HEK293 (cell line): ENCODE data around the gene MED15.

ENCODE experiments used
- CTCF ChIA-PET: fragments of 350-600 bp; formaldehyde crosslinking; extraction: SDS; loops from one replicate; lab custom pipeline; 2021; ENCODE audit warnings: antibody characterized with exemption; lab: Yijun Ruan, JAX
- POLR2A ChIA-PET: fragments of 300-600 bp; formaldehyde crosslinking; extraction: SDS; loops from one replicate; lab custom pipeline; 2020; ENCODE audit warnings: antibody characterized with exemption, inconsistent platforms; lab: Yijun Ruan, JAX
- H3K27ac ChIP-seq: fragments of 200-500 bp; sonication (Bioruptor generic); 2 replicates; pipeline ENCODE4 v1.5.1; 2014; ENCODE audit warnings: low read depth, low read length, control low read depth, inconsistent platforms; ENCODE audit errors: extremely low read depth
- H3K36me3 ChIP-seq, 2 experiments: fragments of 200-500 bp in 1 of 2; sonication (Bioruptor generic) in 1 of 2; 1 replicate in 1 of 2; 2 replicates in 1 of 2; pipeline ENCODE4 v1.5.1; 2014 to 2017; ENCODE audit warnings: inconsistent platforms in 2 of 2, low read length in 2 of 2; ENCODE audit not compliant: control insufficient read depth in 2 of 2, insufficient read depth in 1 of 2
- H3K4me1 ChIP-seq: fragments of 200-500 bp; sonication (Bioruptor generic); 2 replicates; pipeline ENCODE4 v1.5.1; 2014; ENCODE audit warnings: mild to moderate bottlenecking, low read length, inconsistent platforms; ENCODE audit not compliant: control insufficient read depth, insufficient read depth
- H3K4me3 ChIP-seq: 2 replicates; pipeline ENCODE4 v1.5.1; 2011; ENCODE audit warnings: low read depth, mild to moderate bottlenecking, control low read depth, low read length, moderate library complexity
- H3K9me3 ChIP-seq: fragments of 200-500 bp; sonication (Bioruptor generic); 2 replicates; pipeline ENCODE4 v1.5.1; 2014; ENCODE audit warnings: low read depth, low read length, inconsistent platforms; ENCODE audit not compliant: control insufficient read depth, insufficient read depth
- HOXC10 ChIP-seq: sonication (generic); formaldehyde crosslinking; IDR thresholded peaks from 2 replicates; pipeline ENCODE4 v1.8.1; 2023; ENCODE audit warnings: mild to moderate bottlenecking, missing genetic modification reagents
- PRDM10 ChIP-seq: fragments of 450-650 bp; formaldehyde crosslinking; IDR thresholded peaks from 2 replicates; pipeline ENCODE4 v1.5.1; 2016; ENCODE audit warnings: missing biosample characterization, missing genetic modification characterization
- ZBTB1 ChIP-seq: fragments of 450-650 bp; formaldehyde crosslinking; IDR thresholded peaks from 2 replicates; pipeline ENCODE4 v1.5.1; 2016; ENCODE audit warnings: missing biosample characterization, missing genetic modification characterization
- ZBTB48 ChIP-seq: fragments of 450-650 bp; formaldehyde crosslinking; IDR thresholded peaks from 2 replicates; pipeline ENCODE4 v1.5.1; 2016; ENCODE audit warnings: missing biosample characterization, missing genetic modification characterization
- ZIC2 ChIP-seq: fragments of 450-650 bp; formaldehyde crosslinking; IDR thresholded peaks from 2 replicates; pipeline ENCODE4 v1.5.1; 2016; ENCODE audit warnings: missing biosample characterization, missing genetic modification characterization
- ZNF140 ChIP-seq: fragments of 450-650 bp; formaldehyde crosslinking; IDR thresholded peaks from 2 replicates; pipeline ENCODE4 v1.5.1; 2016; ENCODE audit warnings: missing biosample characterization, missing genetic modification characterization
- ZNF280C ChIP-seq: fragments of 450-650 bp; formaldehyde crosslinking; IDR thresholded peaks from 2 replicates; pipeline ENCODE4 v1.5.1; 2016; ENCODE audit warnings: missing biosample characterization, missing genetic modification characterization
- ZNF449 ChIP-seq: fragments of 450-650 bp; formaldehyde crosslinking; IDR thresholded peaks from 2 replicates; pipeline ENCODE4 v1.5.1; 2017; ENCODE audit warnings: missing biosample characterization, mild to moderate bottlenecking, missing genetic modification characterization, moderate library complexity
- ZNF488 ChIP-seq: fragments of 450-650 bp; formaldehyde crosslinking; IDR thresholded peaks from 2 replicates; pipeline ENCODE4 v1.5.1; 2016; ENCODE audit warnings: missing biosample characterization, missing genetic modification characterization
- ZNF510 ChIP-seq: fragments of 450-650 bp; formaldehyde crosslinking; IDR thresholded peaks from 2 replicates; pipeline ENCODE4 v1.5.1; 2018; ENCODE audit warnings: mild to moderate bottlenecking, missing genetic modification characterization, missing biosample characterization; ENCODE audit not compliant: insufficient replicate concordance
- ZNF513 ChIP-seq: fragments of 450-650 bp; IDR thresholded peaks from 2 replicates; pipeline ENCODE4 v1.5.1; 2018; ENCODE audit warnings: missing biosample characterization, missing genetic modification characterization
- ZNF549 ChIP-seq: fragments of 450-650 bp; IDR thresholded peaks from 2 replicates; pipeline ENCODE4 v1.5.1; 2018; ENCODE audit warnings: missing biosample characterization, missing genetic modification characterization, mild to moderate bottlenecking, inconsistent platforms, moderate library complexity
- ZNF792 ChIP-seq: fragments of 450-650 bp; formaldehyde crosslinking; IDR thresholded peaks from 2 replicates; pipeline ENCODE4 v1.5.1; 2016; ENCODE audit warnings: missing biosample characterization, missing genetic modification characterization

MED15 gene

GRCh38 chr22:20576445-20576816 lies 69.0 kb downstream of the MED15 start (continued):
- no peak for TF ChIP-seq ZNF449
- TF ChIP-seq ZBTB48 (tag by site-specific recombination) = no peak
- no peak for TF ChIP-seq ZNF280C (tag by site-specific recombination)
- TF ChIP-seq ZBTB1 (tag by site-specific recombination) = no peak
- no peak for TF ChIP-seq ZNF488
- TF ChIP-seq ZNF510 (tag by site-specific recombination) = no peak
- no peak for TF ChIP-seq ZNF792 (tag by site-specific recombination)

GRCh38 chr22:20577045-20577444 lies 69.6 kb downstream of the MED15 start:
- CTCF ChIA-PET = interaction anchor here (0.6 to 7.0 kb wide), 5 partner anchors 8 to 202 kb away, joined by 3 to 85 read pairs (median 4); no protein-coding TSS in a partner anchor
- POLR2A ChIA-PET = no interaction called here

GRCh38 chr22:20577549-20577975 lies 70.2 kb downstream of the MED15 start:
- CTCF ChIA-PET = interaction anchor here (0.6 to 7.0 kb wide), 5 partner anchors 9 to 202 kb away, joined by 3 to 85 read pairs (median 4); no protein-coding TSS in a partner anchor
- Histone ChIP-seq H3K27ac (no peak overlapping the region), H3K36me3 (peaks cover 10 to 99% of the 10 kb centered on the region in 2 experiments; a peak in 2 of 3 replicates), H3K4me1 (no peaks in the 10 kb centered on the region), H3K4me3 (no peak overlapping the region), H3K9me3 (no peaks in the 10 kb centered on the region)
- POLR2A ChIA-PET = no interaction called here
- peak; percentile 48; the same call in 1 of the 2 replicates for TF ChIP-seq PRDM10 (tag by site-specific recombination)
- no peak for TF ChIP-seq ZNF549 (tag by site-specific recombination)
- TF ChIP-seq, all 188 proteins: peak for 1

More at GRCh38 chr22:20577045-20577444, 69.6 kb downstream of the MED15 start:
- Histone ChIP-seq H3K27ac (no peak overlapping the region), H3K4me1 (no peaks in the 10 kb centered on the region), H3K4me3 (no peak overlapping the region), H3K9me3 (no peaks in the 10 kb centered on the region), H3K36me3 (peaks cover 10 to 99% of the 10 kb centered on the region in 2 experiments; a peak in 2 of 3 replicates)
- TF ChIP-seq ZNF513 (tag by site-specific recombination) = no peak
- peak; percentile 68 for TF ChIP-seq ZIC2 (tag by site-specific recombination)
- no peak for TF ChIP-seq ZNF140 (tag by site-specific recombination)
- TF ChIP-seq HOXC10 (CRISPR knock-in tag) = no peak
